ENCODE results near the gene MRPL51. TPM values are rescaled to one million over a fixed set of nuclear protein-coding genes. Genes with fewer than 3 reads are reported as not detected.

The MRPL51 gene
- total RNA-seq, 1 donor from 2014 or later = 170 TPM

DNA sequence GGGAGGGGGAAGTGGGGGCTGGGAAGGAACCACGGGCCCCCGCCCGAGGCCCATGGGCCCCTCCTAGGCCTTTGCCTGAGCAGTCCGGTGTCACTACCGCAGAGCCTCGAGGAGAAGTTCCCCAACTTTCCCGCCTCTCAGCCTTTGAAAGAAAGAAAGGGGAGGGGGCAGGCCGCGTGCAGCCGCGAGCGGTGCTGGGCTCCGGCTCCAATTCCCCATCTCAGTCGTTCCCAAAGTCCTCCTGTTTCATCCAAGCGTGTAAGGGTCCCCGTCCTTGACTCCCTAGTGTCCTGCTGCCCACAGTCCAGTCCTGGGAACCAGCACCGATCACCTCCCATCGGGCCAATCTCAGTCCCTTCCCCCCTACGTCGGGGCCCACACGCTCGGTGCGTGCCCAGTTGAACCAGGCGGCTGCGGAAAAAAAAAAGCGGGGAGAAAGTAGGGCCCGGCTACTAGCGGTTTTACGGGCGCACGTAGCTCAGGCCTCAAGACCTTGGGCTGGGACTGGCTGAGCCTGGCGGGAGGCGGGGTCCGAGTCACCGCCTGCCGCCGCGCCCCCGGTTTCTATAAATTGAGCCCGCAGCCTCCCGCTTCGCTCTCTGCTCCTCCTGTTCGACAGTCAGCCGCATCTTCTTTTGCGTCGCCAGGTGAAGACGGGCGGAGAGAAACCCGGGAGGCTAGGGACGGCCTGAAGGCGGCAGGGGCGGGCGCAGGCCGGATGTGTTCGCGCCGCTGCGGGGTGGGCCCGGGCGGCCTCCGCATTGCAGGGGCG, 41.0 kb upstream of the MRPL51 start, which contains the start of gene GAPDH:
GAPDH (plus strand) TSS at position 595 of the 772 bp plus-strand sequence. CDS start 316 bp downstream, outside the sequence.
- peak within 1 kb of the TSS; percentile 90 for H3K4me3 Mint-ChIP-seq (ENCODE audit: unreplicated experiment)
- H3K27ac Mint-ChIP-seq (ENCODE audit: unreplicated experiment) = peak within 1 kb of the TSS; percentile 100
- peak; percentile 98 for DNase-seq (ENCODE audit: low spot score)
- H3K4me1 Mint-ChIP-seq (ENCODE audit: low read depth) = peaks cover 43% of the 10 kb centered on the region
- TF ChIP-seq, protein P1, sequence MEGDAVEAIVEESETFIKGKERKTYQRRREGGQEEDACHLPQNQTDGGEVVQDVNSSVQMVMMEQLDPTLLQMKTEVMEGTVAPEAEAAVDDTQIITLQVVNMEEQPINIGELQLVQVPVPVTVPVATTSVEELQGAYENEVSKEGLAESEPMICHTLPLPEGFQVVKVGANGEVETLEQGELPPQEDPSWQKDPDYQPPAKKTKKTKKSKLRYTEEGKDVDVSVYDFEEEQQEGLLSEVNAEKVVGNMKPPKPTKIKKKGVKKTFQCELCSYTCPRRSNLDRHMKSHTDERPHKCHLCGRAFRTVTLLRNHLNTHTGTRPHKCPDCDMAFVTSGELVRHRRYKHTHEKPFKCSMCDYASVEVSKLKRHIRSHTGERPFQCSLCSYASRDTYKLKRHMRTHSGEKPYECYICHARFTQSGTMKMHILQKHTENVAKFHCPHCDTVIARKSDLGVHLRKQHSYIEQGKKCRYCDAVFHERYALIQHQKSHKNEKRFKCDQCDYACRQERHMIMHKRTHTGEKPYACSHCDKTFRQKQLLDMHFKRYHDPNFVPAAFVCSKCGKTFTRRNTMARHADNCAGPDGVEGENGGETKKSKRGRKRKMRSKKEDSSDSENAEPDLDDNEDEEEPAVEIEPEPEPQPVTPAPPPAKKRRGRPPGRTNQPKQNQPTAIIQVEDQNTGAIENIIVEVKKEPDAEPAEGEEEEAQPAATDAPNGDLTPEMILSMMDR (IDR thresholded peaks at IDR 0.05) = no peak
- H3K27me3 Mint-ChIP-seq (ENCODE audit: low read depth) = no peaks in the 10 kb centered on the region
- H3K36me3 Mint-ChIP-seq (ENCODE audit: low read depth) = peaks cover 25% of the 10 kb centered on the region
- H3K9me3 Mint-ChIP-seq (ENCODE audit: low read depth) = no peaks in the 10 kb centered on the region

DNA sequence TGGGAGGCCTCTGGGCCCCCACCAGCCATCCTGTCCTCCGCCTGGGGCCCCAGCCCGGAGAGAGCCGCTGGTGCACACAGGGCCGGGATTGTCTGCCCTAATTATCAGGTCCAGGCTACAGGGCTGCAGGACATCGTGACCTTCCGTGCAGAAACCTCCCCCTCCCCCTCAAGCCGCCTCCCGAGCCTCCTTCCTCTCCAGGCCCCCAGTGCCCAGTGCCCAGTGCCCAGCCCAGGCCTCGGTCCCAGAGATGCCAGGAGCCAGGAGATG, 40.5 kb upstream of the MRPL51 start:
- no peaks in the 10 kb centered on the region for H3K27me3 Mint-ChIP-seq (ENCODE audit: low read depth)
- DNase-seq (ENCODE audit: low spot score) = no peak
- TF ChIP-seq, protein P1 (IDR thresholded peaks at IDR 0.05) = no peak
- peaks cover 27% of the 10 kb centered on the region for H3K36me3 Mint-ChIP-seq (ENCODE audit: low read depth)
- peaks cover 42% of the 10 kb centered on the region for H3K4me1 Mint-ChIP-seq (ENCODE audit: low read depth)
- H3K4me3 Mint-ChIP-seq (ENCODE audit: unreplicated experiment) = peak overlapping the region; percentile 90
- H3K27ac Mint-ChIP-seq (ENCODE audit: unreplicated experiment) = peak overlapping the region; percentile 100
- H3K9me3 Mint-ChIP-seq (ENCODE audit: low read depth) = no peaks in the 10 kb centered on the region

DNA sequence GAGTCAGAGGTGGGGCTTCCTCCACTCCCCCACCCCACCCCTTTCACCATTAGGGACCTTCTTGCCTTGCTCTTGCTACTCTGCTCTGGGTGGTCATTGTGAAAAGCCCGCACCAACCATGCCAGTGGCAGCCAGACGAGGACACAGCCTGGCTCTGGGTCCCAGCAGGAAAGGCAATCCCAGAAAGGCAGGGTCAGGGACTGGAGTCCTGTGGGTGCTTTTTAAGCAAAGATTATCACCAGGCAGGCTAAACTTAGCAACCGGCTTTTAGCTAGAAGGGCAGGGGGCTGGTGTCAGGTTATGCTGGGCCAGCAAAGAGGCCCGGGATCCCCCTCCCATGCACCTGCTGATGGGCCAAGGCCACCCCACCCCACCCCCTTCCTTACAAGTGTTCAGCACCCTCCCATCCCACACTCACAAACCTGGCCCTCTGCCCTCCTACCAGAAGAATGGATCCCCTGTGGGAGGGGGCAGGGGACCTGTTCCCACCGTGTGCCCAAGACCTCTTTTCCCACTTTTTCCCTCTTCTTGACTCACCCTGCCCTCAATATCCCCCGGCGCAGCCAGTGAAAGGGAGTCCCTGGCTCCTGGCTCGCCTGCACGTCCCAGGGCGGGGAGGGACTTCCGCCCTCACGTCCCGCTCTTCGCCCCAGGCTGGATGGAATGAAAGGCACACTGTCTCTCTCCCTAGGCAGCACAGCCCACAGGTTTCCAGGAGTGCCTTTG, 40.0 kb upstream of the MRPL51 start:
- peaks cover 29% of the 10 kb centered on the region for H3K36me3 Mint-ChIP-seq (ENCODE audit: low read depth)

DNA sequence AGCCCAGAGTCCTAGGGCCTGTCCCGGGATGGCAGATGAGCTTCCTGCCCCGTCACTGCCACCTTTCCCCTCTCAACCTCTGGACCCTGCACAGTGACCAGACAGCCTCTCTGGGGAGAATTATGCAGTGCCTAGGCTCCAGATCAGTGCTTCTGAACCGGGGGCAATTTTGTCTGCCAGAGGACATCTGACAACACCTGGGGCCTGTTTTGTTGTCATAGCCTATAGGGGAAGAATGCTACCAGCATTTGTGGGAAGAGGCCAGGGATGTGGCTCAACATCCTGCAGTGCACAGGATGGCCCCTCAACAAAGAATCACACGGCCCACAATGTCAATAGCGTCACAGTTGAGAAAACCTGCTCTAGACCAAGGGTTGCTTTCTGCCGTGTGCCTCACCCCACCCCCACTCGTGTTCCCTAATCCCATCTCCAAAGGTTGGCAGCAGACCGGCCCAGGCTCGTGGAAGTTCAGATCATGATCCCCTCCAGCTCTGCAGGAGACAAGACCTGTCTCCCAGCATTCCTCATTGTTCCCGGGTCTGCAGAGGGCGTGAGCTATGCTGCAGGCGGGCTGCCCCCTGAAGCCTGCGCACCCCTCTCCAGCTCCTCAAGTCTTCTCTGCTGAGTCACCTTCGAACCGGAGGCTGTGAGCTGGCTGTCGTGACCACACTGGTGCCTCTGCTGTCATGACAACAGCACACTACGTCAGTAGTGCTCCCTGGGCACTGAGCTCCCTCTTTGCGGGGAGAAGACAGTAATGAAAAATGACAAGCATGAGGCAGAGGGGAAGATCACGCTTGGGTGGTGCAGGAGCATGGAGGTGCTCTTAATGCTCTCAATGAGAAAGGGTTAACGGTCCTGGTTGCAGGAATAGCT, 39.2 kb upstream of the MRPL51 start:
- Mint-ChIP-seq H3K4me3 (ENCODE audit: unreplicated experiment) (peak overlapping the region; percentile 90), H3K4me1 (ENCODE audit: low read depth) (peaks cover 34% of the 10 kb centered on the region), H3K27ac (ENCODE audit: unreplicated experiment) (peak overlapping the region; percentile 100), H3K27me3 (ENCODE audit: low read depth) (no peaks in the 10 kb centered on the region), H3K9me3 (ENCODE audit: low read depth) (no peaks in the 10 kb centered on the region), H3K36me3 (ENCODE audit: low read depth) (peaks cover 24% of the 10 kb centered on the region)
- DNase-seq (ENCODE audit: low spot score) = peak; percentile 93
- TF ChIP-seq, protein P1 (IDR thresholded peaks at IDR 0.05) = no peak

More for the DNA sequence above, 40.0 kb upstream of the MRPL51 start:
- peaks cover 42% of the 10 kb centered on the region for H3K4me1 Mint-ChIP-seq (ENCODE audit: low read depth)
- H3K9me3 Mint-ChIP-seq (ENCODE audit: low read depth) = no peaks in the 10 kb centered on the region
- H3K27me3 Mint-ChIP-seq (ENCODE audit: low read depth) = no peaks in the 10 kb centered on the region
- DNase-seq (ENCODE audit: low spot score) = peak; percentile 94
- TF ChIP-seq, protein P1 (IDR thresholded peaks at IDR 0.05) = no peak
- peak overlapping the region; percentile 100 for H3K27ac Mint-ChIP-seq (ENCODE audit: unreplicated experiment)
- peak overlapping the region; percentile 90 for H3K4me3 Mint-ChIP-seq (ENCODE audit: unreplicated experiment)

Measured in chondrocyte (in vitro differentiated cells).